ENCODE data around the gene MAOB.
"Not testable (repeated sequence)": the region's sequence is repeated elsewhere in the genome, so short reads cannot be mapped to it uniquely, and the experiment has no call there.

The MAOB gene

GRCh38 chrX:43882294-43882681 is at the start of gene MAOB:
Gene MAOB, minus strand, starts transcription at chrX:43882450. Its CDS starts 151 bp downstream, at chrX:43882299.
- no peak for DNase-seq

- DNase-seq: not testable (repeated sequence)
These were observed 39.8 kb upstream of the MAOB start for GRCh38 chrX:43922032-43922431.

GRCh38 chrX:43910772-43911171 is 28.5 kb upstream of the MAOB start:
- DNase-seq: not testable (repeated sequence)

GRCh38 chrX:43910012-43910411 is 27.8 kb upstream of the MAOB start:
- DNase-seq: no peak

GRCh38 chrX:43909141-43909540 is 26.9 kb upstream of the MAOB start:
- no peak for DNase-seq

- DNase-seq: no peak
These were observed 17.9 kb upstream of the MAOB start for GRCh38 chrX:43899878-43900815.

GRCh38 chrX:43898406-43899035 is 16.3 kb upstream of the MAOB start:
- DNase-seq: no peak

GRCh38 chrX:43897290-43897689 is 15.0 kb upstream of the MAOB start:
- no peak for DNase-seq

- no peak for DNase-seq
These were observed 10.2 kb upstream of the MAOB start for GRCh38 chrX:43892336-43892870.

- no peak for DNase-seq
These were observed 3.4 kb upstream of the MAOB start for GRCh38 chrX:43885617-43886016.

- DNase-seq: no peak
These were observed 598 bp downstream of the MAOB start for GRCh38 chrX:43881410-43882293.

- DNase-seq: no peak
These were observed 1.8 kb downstream of the MAOB start for GRCh38 chrX:43880425-43880824.

- no peak for DNase-seq
These were observed 3.2 kb downstream of the MAOB start for GRCh38 chrX:43878906-43879526.

GRCh38 chrX:43876680-43877079 is 5.6 kb downstream of the MAOB start:
- DNase-seq: no peak

GRCh38 chrX:43870758-43871419 is 11.4 kb downstream of the MAOB start:
- DNase-seq: no peak

- DNase-seq: no peak
These were observed 12.2 kb downstream of the MAOB start for GRCh38 chrX:43870011-43870410.

- DNase-seq: no peak
These were observed 13.5 kb downstream of the MAOB start for GRCh38 chrX:43868791-43869190.

GRCh38 chrX:43866423-43866822 is 15.8 kb downstream of the MAOB start:
- DNase-seq: no peak

GRCh38 chrX:43865791-43866190 is 16.5 kb downstream of the MAOB start:
- no peak for DNase-seq

- no peak for DNase-seq
These were observed 19.8 kb downstream of the MAOB start for GRCh38 chrX:43862434-43862833.

- no peak for DNase-seq
These were observed 20.5 kb downstream of the MAOB start for GRCh38 chrX:43861750-43862149.

All from KG1 (cell line).